HepG2 (cell line): ENCODE data around the gene CLDND2. TPM values are rescaled to one million over a fixed set of nuclear protein-coding genes. Genes with fewer than 3 reads are reported as not detected.
A peak's percentile ranks its signal among the peaks of the same experiment; 100 is the strongest.

Source experiments
- AGO2 ChIP-seq: fragments of 200-400 bp; formaldehyde crosslinking; optimal IDR thresholded peaks from 2 replicates; pipeline ENCODE3; 2017; ENCODE audit warnings: mild to moderate bottlenecking, low read depth, low read length, moderate library complexity
- ATF4 ChIP-seq, 2 experiments: fragments of 450-650 bp in 1 of 2; sonication (generic) in 1 of 2; formaldehyde crosslinking; IDR thresholded peaks; 2 replicates each; pipeline versions ENCODE4 v1.5.0 to v1.8.0; 2020 to 2022; ENCODE audit warnings: mild to moderate bottlenecking in 1 of 2, missing genetic modification reagents in 1 of 2
- BCL6 ChIP-seq: IDR thresholded peaks from 2 replicates; pipeline ENCODE4 v1.6.1; 2016; ENCODE audit warnings: missing genetic modification reagents, missing compliant biosample characterization
- GZF1 ChIP-seq: sonication (generic); formaldehyde crosslinking; IDR thresholded peaks from 2 replicates; pipeline ENCODE4 v1.5.1; 2020; ENCODE audit warnings: mild to moderate bottlenecking, missing genetic modification reagents
- HOXA3 ChIP-seq: sonication (generic); formaldehyde crosslinking; IDR thresholded peaks from 2 replicates; pipeline ENCODE4 v1.5.0; 2020; ENCODE audit warnings: missing genetic modification reagents
- IRF9 ChIP-seq: sonication (generic); formaldehyde crosslinking; IDR thresholded peaks from 2 replicates; pipeline ENCODE4 v1.8.0; 2022; ENCODE audit warnings: missing genetic modification reagents, mild to moderate bottlenecking, borderline replicate concordance
- KLF9 ChIP-seq: IDR thresholded peaks from 2 replicates; pipeline ENCODE4 v1.6.1; 2016; ENCODE audit warnings: low read depth
- MBD4 ChIP-seq: IDR thresholded peaks from 2 replicates; pipeline ENCODE4 v1.6.1; 2012; ENCODE audit warnings: low read length, inconsistent platforms, borderline replicate concordance
- MED1 ChIP-seq: sonication (generic); formaldehyde crosslinking; IDR thresholded peaks from 2 replicates; pipeline ENCODE4 v1.4.0; 2020; ENCODE audit warnings: missing genetic modification reagents
- MEIS1 ChIP-seq: sonication (generic); formaldehyde crosslinking; IDR thresholded peaks from 2 replicates; pipeline ENCODE4 v1.9.0; 2021; ENCODE audit warnings: mild to moderate bottlenecking, missing genetic modification reagents, moderate library complexity, borderline replicate concordance
- MLXIP ChIP-seq: sonication (generic); formaldehyde crosslinking; IDR thresholded peaks from 2 replicates; pipeline ENCODE4 v1.9.0; 2021; ENCODE audit warnings: missing genetic modification reagents, borderline replicate concordance
- MXI1 ChIP-seq: IDR thresholded peaks from 3 replicates; pipeline ENCODE4 v1.6.1; 2012; ENCODE audit warnings: low read depth, low read length, inconsistent platforms, borderline replicate concordance
- NFYC ChIP-seq: IDR thresholded peaks from 2 replicates; pipeline ENCODE4 v1.6.1; 2016; ENCODE audit warnings: missing genetic modification reagents, missing compliant biosample characterization
- ZBTB7A ChIP-seq: sonication (generic); formaldehyde crosslinking; IDR thresholded peaks from 2 replicates; pipeline ENCODE4 v1.8.0; 2022; ENCODE audit warnings: mild to moderate bottlenecking, missing genetic modification reagents
- ZFP62 ChIP-seq: sonication (generic); formaldehyde crosslinking; IDR thresholded peaks from 2 replicates; pipeline ENCODE4 v1.4.0; 2020; ENCODE audit warnings: missing genetic modification reagents
- ZNF264 ChIP-seq: sonication (generic); formaldehyde crosslinking; IDR thresholded peaks from 2 replicates; pipeline ENCODE4 v1.4.0; 2020; ENCODE audit warnings: missing genetic modification reagents
- ZNF331 ChIP-seq: sonication (generic); formaldehyde crosslinking; IDR thresholded peaks from 2 replicates; pipeline ENCODE4 v1.4.0; 2020; ENCODE audit warnings: missing genetic modification reagents
- ZNF441 ChIP-seq: sonication (generic); formaldehyde crosslinking; IDR thresholded peaks from 2 replicates; pipeline ENCODE4 v1.7.0; 2021; ENCODE audit warnings: missing genetic modification reagents, borderline replicate concordance
- ZNF740 ChIP-seq: sonication (generic); formaldehyde crosslinking; IDR thresholded peaks from 2 replicates; pipeline ENCODE4 v1.4.0; 2020; ENCODE audit warnings: missing genetic modification reagents
- ZNF770 ChIP-seq: sonication (generic); formaldehyde crosslinking; IDR thresholded peaks from 2 replicates; pipeline ENCODE4 v1.5.0; 2020; ENCODE audit warnings: mild to moderate bottlenecking, missing genetic modification reagents
- ZNF850 ChIP-seq: sonication (generic); formaldehyde crosslinking; conservative IDR thresholded peaks from 2 replicates; pipeline ENCODE4 v1.9.0; 2021; ENCODE audit warnings: mild to moderate bottlenecking, missing genetic modification reagents
- ZSCAN12 ChIP-seq: sonication (generic); formaldehyde crosslinking; IDR thresholded peaks from 2 replicates; pipeline ENCODE4 v1.9.0; 2021; ENCODE audit warnings: mild to moderate bottlenecking, missing genetic modification reagents
- ZSCAN25 ChIP-seq: sonication (generic); formaldehyde crosslinking; IDR thresholded peaks from 2 replicates; pipeline ENCODE4 v1.8.0; 2022; ENCODE audit warnings: mild to moderate bottlenecking, missing genetic modification reagents
- polyA plus RNA-seq, 8 experiments: library from polyadenylated mRNA; depleted of rRNA in 3 of 8; stranded (reverse) in 7 of 8; unstranded in 1 of 8; fragments of >200 nt; fragmentation: Illumina TruSeq in 4 of 8; extraction: Trizol in 4 of 8; gene quantifications; 2 replicates each; pipeline versions ENCODE4 v1.2.1 to v1.2.3, GENCODE V29; 2011 to 2016; ENCODE audit warnings: low read depth in 4 of 8, missing spikeins in 1 of 8, mixed read lengths in 1 of 8; ENCODE audit not compliant: insufficient read depth in 1 of 8
- total RNA-seq, 5 experiments: library from RNA; depleted of rRNA; stranded (reverse); fragments of >200 nt; fragmentation: Illumina TruSeq; extraction: Trizol; gene quantifications; 2 replicates each; pipeline ENCODE4 v1.2.3, GENCODE V29; 2016; ENCODE audit warnings: low read depth in 1 of 5

Gene CLDND2
- total and polyA plus RNA-seq, 2 of the 13 experiments (the other 11 are each of a cell fraction or from before 2014, with no cell fraction given), result 0.84 to 1.8 TPM

- no peak; the same call in 2 of the 3 replicates for TF ChIP-seq MXI1
- TF ChIP-seq MEIS1, result no peak; the same call in 1 of the 2 replicates
- TF ChIP-seq ZSCAN25 (CRISPR knock-in tag), result peak; percentile 50; the same call in 1 of the 2 replicates
- no peak for TF ChIP-seq ZSCAN12
- TF ChIP-seq AGO2, result peak; percentile 89
- no peak for TF ChIP-seq ZNF770 (CRISPR knock-in tag)
- TF ChIP-seq ZNF331 (CRISPR knock-in tag), result peak; percentile 83
- TF ChIP-seq ATF4 (CRISPR knock-in tag; IDR thresholded peaks at IDR 0.05), result 0 out of 4 replicates have a peak, but pooled peaks of 1 of the 2 experiments have one; percentile 7
- no peak for TF ChIP-seq ZNF740 (CRISPR knock-in tag)
- 0 out of 2 replicates have a peak, but pooled peaks have one; percentile 47 for TF ChIP-seq IRF9 (CRISPR knock-in tag)
- TF ChIP-seq ZNF441 (CRISPR knock-in tag), result no peak; the same call in 1 of the 2 replicates
- 0 out of 2 replicates have a peak, but pooled peaks have one; percentile 34 for TF ChIP-seq ZNF264 (CRISPR knock-in tag)
- no peak for TF ChIP-seq MLXIP (CRISPR knock-in tag)
- no peak for TF ChIP-seq GZF1
- TF ChIP-seq KLF9 (CRISPR knock-in tag), result no peak
- peak; percentile 95 for TF ChIP-seq MED1 (CRISPR knock-in tag)
- peak; percentile 58 for TF ChIP-seq BCL6 (CRISPR knock-in tag)
- TF ChIP-seq NFYC (CRISPR knock-in tag), result 0 out of 2 replicates have a peak, but pooled peaks have one; percentile 40
- peak; percentile 75 for TF ChIP-seq ZBTB7A
- peak; percentile 65; the same call in 1 of the 2 replicates for TF ChIP-seq HOXA3 (CRISPR knock-in tag)
- TF ChIP-seq MBD4, result no peak
- no peak for TF ChIP-seq ZNF850 (CRISPR knock-in tag)
- no peak for TF ChIP-seq ZFP62 (CRISPR knock-in tag)
Measured at GRCh38 chr19:51365211-51365964, 3.4 kb downstream of the CLDND2 start (continued).
